Liver (tissue), 3 donors: ENCODE data around the gene HTR6.

Source experiments
- EGR1 ChIP-seq, 2 donors: IDR thresholded peaks; 2 replicates each; pipeline ENCODE4 v1.6.1; 2016 to 2018; ENCODE audit warnings: antibody characterized with exemption in 2 of 2, low read depth in 2 of 2
- TF ChIP-seq, protein P1 (sequence below): fragments of 150-350 bp; IDR thresholded peaks from 2 replicates; pipeline ENCODE4 v1.5.1; 2017; ENCODE audit warnings: improper control_type of control experiment, low read depth, low read length; ENCODE audit not compliant: missing input control
- donor health status: healthy.
- donor health status: healthy.

GRCh38 chr1:19698181-19698580 lies 33.5 kb downstream of the HTR6 start:
- TF ChIP-seq, protein P1, sequence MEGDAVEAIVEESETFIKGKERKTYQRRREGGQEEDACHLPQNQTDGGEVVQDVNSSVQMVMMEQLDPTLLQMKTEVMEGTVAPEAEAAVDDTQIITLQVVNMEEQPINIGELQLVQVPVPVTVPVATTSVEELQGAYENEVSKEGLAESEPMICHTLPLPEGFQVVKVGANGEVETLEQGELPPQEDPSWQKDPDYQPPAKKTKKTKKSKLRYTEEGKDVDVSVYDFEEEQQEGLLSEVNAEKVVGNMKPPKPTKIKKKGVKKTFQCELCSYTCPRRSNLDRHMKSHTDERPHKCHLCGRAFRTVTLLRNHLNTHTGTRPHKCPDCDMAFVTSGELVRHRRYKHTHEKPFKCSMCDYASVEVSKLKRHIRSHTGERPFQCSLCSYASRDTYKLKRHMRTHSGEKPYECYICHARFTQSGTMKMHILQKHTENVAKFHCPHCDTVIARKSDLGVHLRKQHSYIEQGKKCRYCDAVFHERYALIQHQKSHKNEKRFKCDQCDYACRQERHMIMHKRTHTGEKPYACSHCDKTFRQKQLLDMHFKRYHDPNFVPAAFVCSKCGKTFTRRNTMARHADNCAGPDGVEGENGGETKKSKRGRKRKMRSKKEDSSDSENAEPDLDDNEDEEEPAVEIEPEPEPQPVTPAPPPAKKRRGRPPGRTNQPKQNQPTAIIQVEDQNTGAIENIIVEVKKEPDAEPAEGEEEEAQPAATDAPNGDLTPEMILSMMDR, result no peak
- TF ChIP-seq EGR1 (IDR thresholded peaks at IDR 0.05; ENCODE audit: low read depth in 2 of 2), result no peak
